ENCODE data around the gene PDLIM7.

DNA sequence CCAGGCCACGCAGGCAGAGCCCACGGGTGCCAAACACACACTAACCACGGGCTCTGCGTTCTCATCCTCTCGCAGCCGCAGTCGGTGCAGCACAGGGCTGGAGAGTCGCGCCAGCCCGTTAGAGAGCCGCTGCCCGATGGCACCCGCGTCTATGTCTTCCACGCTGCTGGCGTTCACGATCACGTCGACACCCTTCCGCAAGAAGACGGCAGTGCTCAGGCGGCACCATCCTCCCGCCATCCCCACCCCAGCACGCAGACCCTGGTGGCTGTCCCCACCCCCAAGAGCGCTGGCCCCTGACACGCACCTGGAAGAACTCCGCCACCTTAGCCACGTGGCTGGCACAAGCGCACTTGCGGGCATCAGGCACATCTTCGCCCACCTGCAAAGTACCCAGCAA, 30.0 kb downstream of the PDLIM7 start:
- no peak for TF ChIP-seq CTCF (IDR thresholded peaks at IDR 0.05)
- no peak for TF ChIP-seq POLR2AphosphoS5 (IDR thresholded peaks at IDR 0.05)
